Activated CD4-positive, alpha-beta memory T cell treated with anti-CD3 and anti-CD28 coated beads, Interleukin-2, amount 10 ng/mL, durations not matched to agents 7 days and 5 days (primary cell): Measurements from ENCODE around the gene PRKG2. TPM values are rescaled to one million over a fixed set of nuclear protein-coding genes. Genes with fewer than 3 reads are reported as not detected.

Experiments
- CTCF ChIA-PET: fragments of 350-600 bp; sonication (Branson Sonifier 250); formaldehyde crosslinking; loops from one replicate; lab custom pipeline; 2021; ENCODE audit warnings: antibody characterized with exemption, inconsistent platforms; lab: Charles Lee
- POLR2A ChIA-PET: fragments of 350-600 bp; sonication (Branson Sonifier 250); formaldehyde crosslinking; loops from one replicate; lab custom pipeline; 2021; ENCODE audit warnings: antibody characterized with exemption; lab: Charles Lee
- DNase-seq: peaks from one replicate; pipeline ENCODE4 v3.0.0-alpha.2; 2020
- H3K27ac Mint-ChIP-seq: one replicate; pipeline ENCODE4 v1.8.0; 2021; ENCODE audit warnings: mild to moderate bottlenecking, mixed read lengths
- H3K27me3 Mint-ChIP-seq: one replicate; pipeline ENCODE4 v1.8.0; 2021; ENCODE audit warnings: mixed read lengths
- H3K36me3 Mint-ChIP-seq: one replicate; pipeline ENCODE4 v1.8.0; 2021; ENCODE audit warnings: low read depth, mixed read lengths
- H3K4me1 Mint-ChIP-seq: one replicate; pipeline ENCODE4 v1.8.0; 2021; ENCODE audit warnings: mixed read lengths
- H3K4me3 Mint-ChIP-seq: one replicate; pipeline ENCODE4 v1.8.0; 2021; ENCODE audit warnings: mild to moderate bottlenecking, mixed read lengths
- H3K9me3 Mint-ChIP-seq: one replicate; pipeline ENCODE4 v1.8.0; 2021; ENCODE audit warnings: mixed read lengths
- total RNA-seq, 2 experiments: library from RNA; stranded (reverse); gene quantifications; one replicate each; pipeline ENCODE4 v1.2.3, GENCODE V29; 2021

PRKG2 gene
- total RNA-seq, 2 experiments from 2014 or later, result 0.60 to 0.63 TPM

DNA sequence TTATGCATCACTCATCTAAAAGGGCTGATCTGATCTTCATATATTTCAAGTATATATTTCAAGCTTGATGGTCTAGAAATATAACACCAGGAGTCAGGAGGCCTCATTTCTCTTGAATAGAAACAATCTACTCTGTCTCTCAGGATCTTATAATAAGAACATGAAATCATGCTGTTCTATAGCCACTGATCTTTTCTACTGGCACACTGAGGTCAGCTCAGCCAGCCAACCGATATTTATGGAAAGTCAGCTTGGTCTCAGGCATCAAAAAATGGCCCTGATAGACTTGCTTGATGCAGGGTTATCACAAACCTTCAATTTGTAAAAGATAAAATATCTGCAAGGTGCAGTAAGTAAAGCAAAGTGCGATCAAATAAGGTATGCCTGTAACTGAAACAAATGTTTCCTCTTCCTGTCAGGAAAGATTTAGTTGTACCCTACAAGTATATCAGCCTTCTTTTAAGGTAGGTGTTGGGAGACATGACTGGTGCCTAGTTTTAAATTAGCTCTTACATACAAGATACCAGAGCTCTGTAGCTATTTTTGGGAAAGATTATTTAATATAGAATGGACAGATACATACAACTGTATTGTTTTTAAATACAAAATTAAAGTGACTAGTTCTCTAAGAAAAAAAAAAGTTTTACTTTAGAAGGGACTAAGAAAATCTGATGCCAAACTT, 121.2 kb downstream of the PRKG2 start:
- CTCF ChIA-PET, result interaction anchor here (0.6 kb wide), 1 partner anchor 840 kb away, joined by 4 read pairs; no protein-coding TSS in a partner anchor
- no peaks in the 10 kb centered on the region for H3K36me3 Mint-ChIP-seq
- no peak overlapping the region for H3K27ac Mint-ChIP-seq

DNA sequence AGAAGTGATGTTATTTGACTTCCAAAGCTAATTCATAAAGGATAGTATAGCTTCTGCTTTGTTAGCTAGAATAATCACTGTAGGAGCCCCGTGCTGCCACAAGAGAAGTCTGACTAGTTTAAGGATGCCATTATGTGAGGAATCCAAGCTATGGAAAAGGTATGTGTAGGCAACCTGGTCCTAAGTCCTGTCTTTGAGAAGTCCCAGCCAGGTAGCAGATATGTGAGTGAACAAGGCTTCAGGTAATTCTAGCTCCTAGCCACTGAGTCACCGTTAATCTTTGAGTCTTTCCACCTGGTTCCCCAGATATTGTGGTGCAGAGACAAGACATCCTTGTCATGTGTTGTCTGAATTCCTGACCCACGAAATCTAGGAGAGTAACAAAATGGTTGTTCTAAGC, 129.0 kb downstream of the PRKG2 start:
- no peaks in the 10 kb centered on the region for H3K4me1 Mint-ChIP-seq

More for the DNA sequence above, 121.2 kb downstream of the PRKG2 start:
- no peaks in the 10 kb centered on the region for H3K4me1 Mint-ChIP-seq
- POLR2A ChIA-PET, result no interaction called here
- H3K4me3 Mint-ChIP-seq, result no peak overlapping the region
- no peak for DNase-seq
- no peaks in the 10 kb centered on the region for H3K27me3 Mint-ChIP-seq
- H3K9me3 Mint-ChIP-seq, result no peaks in the 10 kb centered on the region

DNA sequence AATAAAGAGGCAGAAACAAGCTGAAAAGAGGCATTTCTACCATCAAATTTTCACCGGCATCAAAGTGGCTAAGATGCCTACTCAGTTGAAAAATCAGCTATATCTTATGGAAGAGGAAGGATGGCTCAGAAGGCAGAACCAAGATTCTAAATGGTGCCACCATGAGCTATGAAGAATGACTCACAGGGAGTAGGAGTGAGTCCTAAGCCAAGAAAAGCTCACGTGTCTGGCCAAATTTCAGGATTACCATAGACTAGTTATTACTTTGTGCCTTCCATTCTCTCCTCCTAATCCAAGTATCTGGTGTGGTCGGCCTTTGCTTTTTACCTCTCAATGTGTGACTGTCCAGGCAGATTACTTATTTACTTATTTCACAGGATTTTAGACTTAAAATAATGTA, 129.7 kb downstream of the PRKG2 start:
- ChIA-PET CTCF (interaction anchor here (1.2 kb wide), 1 partner anchor 16 kb away, joined by 5 read pairs; no protein-coding TSS in a partner anchor), POLR2A (no interaction called here)
- H3K4me1 Mint-ChIP-seq, result no peaks in the 10 kb centered on the region
- H3K9me3 Mint-ChIP-seq, result peaks cover 2% of the 10 kb centered on the region
- no peaks in the 10 kb centered on the region for H3K27me3 Mint-ChIP-seq
- no peak for DNase-seq
- no peak overlapping the region for H3K27ac Mint-ChIP-seq
- no peaks in the 10 kb centered on the region for H3K36me3 Mint-ChIP-seq
- no peak overlapping the region for H3K4me3 Mint-ChIP-seq

More for the DNA sequence above, 129.0 kb downstream of the PRKG2 start:
- H3K27me3 Mint-ChIP-seq, result no peaks in the 10 kb centered on the region
- no peaks in the 10 kb centered on the region for H3K36me3 Mint-ChIP-seq
- no peak for DNase-seq
- H3K9me3 Mint-ChIP-seq, result peaks cover 2% of the 10 kb centered on the region
- ChIA-PET CTCF (interaction anchor here (1.2 kb wide), 1 partner anchor 16 kb away, joined by 5 read pairs; no protein-coding TSS in a partner anchor), POLR2A (no interaction called here)
- H3K27ac Mint-ChIP-seq, result no peak overlapping the region
- H3K4me3 Mint-ChIP-seq, result no peak overlapping the region

DNA sequence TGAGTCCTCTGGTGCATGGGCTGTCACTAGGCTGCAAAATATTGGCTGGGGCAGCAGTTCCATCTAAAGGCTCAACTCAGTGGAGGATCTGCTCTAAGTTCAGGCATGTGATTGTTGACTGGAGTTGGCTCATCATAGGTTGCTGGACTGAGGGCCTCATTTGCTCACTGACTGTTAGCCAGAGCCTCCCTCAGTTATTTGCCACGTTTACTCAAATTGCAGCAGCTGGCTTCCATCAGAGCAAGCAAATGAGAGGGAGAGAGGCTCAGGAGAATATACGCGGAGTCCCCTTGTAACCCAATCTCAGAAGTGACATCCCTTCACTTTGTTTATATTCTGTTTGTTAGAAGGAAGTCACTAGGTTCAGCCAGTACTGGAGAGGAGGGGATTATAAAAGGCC, 130.4 kb downstream of the PRKG2 start:
- Mint-ChIP-seq H3K27me3 (no peaks in the 10 kb centered on the region), H3K27ac (no peak overlapping the region), H3K4me3 (no peak overlapping the region), H3K9me3 (peaks cover 2% of the 10 kb centered on the region), H3K36me3 (no peaks in the 10 kb centered on the region), H3K4me1 (no peaks in the 10 kb centered on the region)
- no peak for DNase-seq
- ChIA-PET POLR2A (no interaction called here), CTCF (interaction anchor here (1.2 kb wide), 1 partner anchor 15 kb away, joined by 5 read pairs; no protein-coding TSS in a partner anchor)

DNA sequence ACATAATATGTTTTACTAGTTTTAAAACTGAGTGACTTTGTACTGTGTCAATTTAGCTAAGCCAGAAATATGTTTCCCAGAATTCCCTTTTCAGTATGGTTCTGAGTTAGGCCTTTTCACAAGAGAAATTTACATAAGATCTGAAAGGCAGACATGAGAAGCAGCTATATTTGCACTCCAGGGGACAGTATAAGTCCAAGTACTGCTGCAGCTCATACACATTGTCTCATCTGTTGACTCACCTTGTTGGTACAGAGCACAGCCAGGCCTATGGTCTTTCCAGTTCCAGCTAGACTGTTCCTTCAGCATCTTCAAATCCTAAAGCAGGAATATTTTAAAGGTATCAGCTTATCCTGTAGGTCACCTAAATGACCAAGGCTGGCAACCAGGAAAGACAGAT, 131.0 kb downstream of the PRKG2 start:
- H3K27me3 Mint-ChIP-seq, result no peaks in the 10 kb centered on the region
- no peaks in the 10 kb centered on the region for H3K36me3 Mint-ChIP-seq
- H3K4me3 Mint-ChIP-seq, result no peak overlapping the region
- peaks cover 2% of the 10 kb centered on the region for H3K9me3 Mint-ChIP-seq
- DNase-seq, result no peak
- CTCF ChIA-PET, result interaction anchor here (1.1 to 1.6 kb wide), 2 partner anchors 14 to 267 kb away, joined by 4 to 7 read pairs; no protein-coding TSS in a partner anchor
- POLR2A ChIA-PET, result no interaction called here
- H3K27ac Mint-ChIP-seq, result no peak overlapping the region
- H3K4me1 Mint-ChIP-seq, result no peaks in the 10 kb centered on the region

DNA sequence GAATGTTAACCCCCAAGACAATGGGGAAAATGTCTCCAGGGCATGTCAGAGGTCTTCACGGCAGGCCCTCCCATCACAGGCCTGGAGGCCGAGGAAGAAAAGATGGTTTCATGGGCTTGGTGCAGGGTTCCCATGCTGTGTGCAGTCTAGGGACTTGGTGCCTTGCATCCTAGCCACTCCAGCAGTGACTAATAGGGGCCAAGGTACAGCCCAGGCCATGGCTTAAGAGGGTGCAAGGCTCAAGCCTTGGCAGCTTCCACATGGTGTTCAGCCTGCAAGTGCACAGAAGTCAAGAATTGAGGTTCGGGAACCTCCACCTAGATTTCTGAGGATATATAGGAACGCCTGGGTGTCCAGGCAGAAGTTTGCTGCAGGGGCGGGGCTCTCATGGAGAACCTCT, 133.9 kb downstream of the PRKG2 start:
- no peaks in the 10 kb centered on the region for H3K4me1 Mint-ChIP-seq
- DNase-seq, result no peak
- no peaks in the 10 kb centered on the region for H3K36me3 Mint-ChIP-seq
- no peaks in the 10 kb centered on the region for H3K27me3 Mint-ChIP-seq
- no peak overlapping the region for H3K27ac Mint-ChIP-seq
- CTCF ChIA-PET, result no interaction called here
- POLR2A ChIA-PET, result no interaction called here
- peaks cover 2% of the 10 kb centered on the region for H3K9me3 Mint-ChIP-seq
- no peak overlapping the region for H3K4me3 Mint-ChIP-seq

DNA sequence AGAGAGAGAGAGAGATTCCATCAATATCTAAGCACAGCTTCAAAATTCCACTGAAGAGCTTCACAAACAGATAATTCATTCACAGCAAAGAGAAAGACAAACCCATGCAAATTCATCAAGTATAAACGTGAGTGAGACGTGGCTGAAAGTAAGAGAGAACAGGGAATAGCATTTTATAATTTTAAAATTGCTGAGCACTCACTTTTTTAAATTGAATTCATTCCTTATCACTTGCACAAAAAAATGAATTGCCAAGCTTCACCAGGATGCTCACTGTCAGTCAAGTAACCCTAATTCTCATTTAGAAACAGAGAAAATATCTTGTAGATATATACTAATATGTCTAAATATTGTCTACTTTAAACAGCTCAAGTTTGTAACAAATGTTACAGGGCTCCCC, 144.0 kb downstream of the PRKG2 start:
- no peaks in the 10 kb centered on the region for H3K9me3 Mint-ChIP-seq
- ChIA-PET CTCF (interaction anchor here (1.3 to 3.1 kb wide), 3 partner anchors 186 to 478 kb away, joined by 3 to 33 read pairs (median 4); no protein-coding TSS in a partner anchor), POLR2A (no interaction called here)
- no peak for DNase-seq
- no peak overlapping the region for H3K27ac Mint-ChIP-seq
- H3K36me3 Mint-ChIP-seq, result no peaks in the 10 kb centered on the region
- peaks cover 9% of the 10 kb centered on the region for H3K27me3 Mint-ChIP-seq
- no peaks in the 10 kb centered on the region for H3K4me1 Mint-ChIP-seq
- no peak overlapping the region for H3K4me3 Mint-ChIP-seq

DNA sequence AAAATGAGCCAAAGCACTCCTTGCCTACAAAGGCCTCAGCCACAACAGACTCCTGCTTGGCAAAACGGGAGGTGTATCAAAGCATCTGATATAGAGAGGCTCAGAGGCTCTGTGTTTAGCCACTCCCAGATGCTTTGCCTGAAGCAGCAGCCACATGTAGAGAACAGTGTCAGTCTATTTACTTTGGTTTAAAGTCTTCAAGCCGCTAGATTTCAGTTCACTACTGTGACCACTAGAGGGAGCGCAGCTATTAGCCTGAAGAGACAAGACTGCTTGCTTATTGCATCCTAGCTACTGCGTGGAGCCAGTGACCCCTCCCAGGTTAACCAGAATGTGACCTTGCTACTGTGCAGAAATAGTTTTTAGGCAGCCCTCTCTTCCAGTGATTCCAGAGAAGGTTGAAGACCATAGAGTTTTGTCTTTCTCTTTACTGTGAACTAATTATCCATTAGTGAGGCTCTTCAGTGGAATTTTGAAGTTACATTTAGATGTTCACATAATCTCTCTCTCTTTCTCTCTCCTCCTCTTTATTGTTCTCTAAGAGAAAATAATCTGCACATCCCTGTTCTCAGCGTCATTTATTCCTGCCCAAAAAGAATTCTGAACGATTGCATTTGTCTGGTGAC, 145.2 kb downstream of the PRKG2 start:
- no peak overlapping the region for H3K27ac Mint-ChIP-seq
- POLR2A ChIA-PET, result no interaction called here
- CTCF ChIA-PET, result interaction anchor here (0.5 to 3.1 kb wide), 17 partner anchors 9 to 1656 kb away, joined by 3 to 33 read pairs (median 4); no protein-coding TSS in a partner anchor

DNA sequence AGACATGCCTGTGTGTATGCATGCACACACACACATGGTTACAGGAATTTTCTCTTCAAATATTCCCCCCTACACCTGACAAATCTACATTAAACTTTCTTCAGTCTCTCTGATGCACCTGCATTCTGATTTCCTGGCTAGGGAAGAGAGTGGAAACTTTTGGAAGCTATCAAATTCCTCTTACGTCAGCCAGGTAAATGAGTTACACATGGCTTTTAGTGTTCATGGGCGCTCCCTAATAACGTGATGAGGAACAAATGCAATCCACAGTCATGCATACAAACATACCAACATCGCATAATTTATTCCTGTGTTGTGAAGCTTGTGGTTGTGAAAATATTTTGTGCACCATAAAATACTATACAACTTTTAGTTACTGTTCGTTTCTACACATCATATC, 149.6 kb downstream of the PRKG2 start:
- H3K4me1 Mint-ChIP-seq, result no peaks in the 10 kb centered on the region
- ChIA-PET POLR2A (no interaction called here), CTCF (no interaction called here)
- no peaks in the 10 kb centered on the region for H3K9me3 Mint-ChIP-seq
- no peak for DNase-seq
- H3K4me3 Mint-ChIP-seq, result no peak overlapping the region
- H3K27ac Mint-ChIP-seq, result no peak overlapping the region
- no peaks in the 10 kb centered on the region for H3K36me3 Mint-ChIP-seq
- H3K27me3 Mint-ChIP-seq, result peaks cover 14% of the 10 kb centered on the region

More for the DNA sequence above, 145.2 kb downstream of the PRKG2 start:
- peaks cover 9% of the 10 kb centered on the region for H3K27me3 Mint-ChIP-seq
- H3K4me3 Mint-ChIP-seq, result no peak overlapping the region
- DNase-seq, result peak; percentile 52
- H3K4me1 Mint-ChIP-seq, result no peaks in the 10 kb centered on the region
- no peaks in the 10 kb centered on the region for H3K36me3 Mint-ChIP-seq
- H3K9me3 Mint-ChIP-seq, result no peaks in the 10 kb centered on the region

DNA sequence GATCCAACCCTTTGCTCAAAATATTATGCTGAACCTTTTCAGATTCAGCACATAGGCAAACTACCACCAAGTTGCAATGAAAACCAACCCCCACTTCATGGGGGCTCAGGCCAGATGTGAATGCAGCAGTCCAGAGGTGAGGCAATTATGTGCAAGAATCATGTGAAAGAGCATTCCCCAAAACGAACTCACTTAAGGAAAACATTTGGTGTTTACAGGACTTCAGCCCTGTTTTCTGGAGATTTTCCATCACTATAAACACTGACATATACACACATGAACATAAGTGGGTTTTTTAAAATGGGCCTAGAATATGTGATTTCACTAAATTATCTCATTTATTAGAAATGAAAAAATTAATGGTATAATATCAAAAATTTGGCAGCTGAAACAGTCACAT, 153.0 kb downstream of the PRKG2 start:
- H3K9me3 Mint-ChIP-seq, result no peaks in the 10 kb centered on the region
- H3K27ac Mint-ChIP-seq, result no peak overlapping the region
- CTCF ChIA-PET, result no interaction called here
- no peaks in the 10 kb centered on the region for H3K4me1 Mint-ChIP-seq
- no peaks in the 10 kb centered on the region for H3K36me3 Mint-ChIP-seq
- no peak for DNase-seq
- H3K27me3 Mint-ChIP-seq, result peaks cover 18% of the 10 kb centered on the region
- POLR2A ChIA-PET, result no interaction called here
- H3K4me3 Mint-ChIP-seq, result no peak overlapping the region

DNA sequence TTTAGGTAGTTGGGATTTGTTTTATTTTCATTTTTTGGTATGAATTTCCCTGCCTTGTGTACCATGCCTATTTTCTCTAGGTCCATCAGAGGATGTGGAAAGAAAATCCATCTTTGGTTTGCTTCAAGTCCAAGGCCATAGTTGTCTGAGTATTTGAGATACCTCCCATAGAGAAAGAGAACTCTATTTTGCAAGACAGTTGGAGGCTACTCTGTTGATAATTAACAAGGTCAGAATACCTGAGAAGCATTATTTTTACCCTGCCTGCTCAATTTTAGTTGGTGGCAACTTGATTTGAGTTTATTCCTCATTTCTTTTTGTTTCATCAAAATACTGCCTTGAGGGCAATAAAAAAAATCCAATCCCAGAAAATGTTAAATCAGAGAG, 153.7 kb downstream of the PRKG2 start:
- CTCF ChIA-PET, result no interaction called here

DNA sequence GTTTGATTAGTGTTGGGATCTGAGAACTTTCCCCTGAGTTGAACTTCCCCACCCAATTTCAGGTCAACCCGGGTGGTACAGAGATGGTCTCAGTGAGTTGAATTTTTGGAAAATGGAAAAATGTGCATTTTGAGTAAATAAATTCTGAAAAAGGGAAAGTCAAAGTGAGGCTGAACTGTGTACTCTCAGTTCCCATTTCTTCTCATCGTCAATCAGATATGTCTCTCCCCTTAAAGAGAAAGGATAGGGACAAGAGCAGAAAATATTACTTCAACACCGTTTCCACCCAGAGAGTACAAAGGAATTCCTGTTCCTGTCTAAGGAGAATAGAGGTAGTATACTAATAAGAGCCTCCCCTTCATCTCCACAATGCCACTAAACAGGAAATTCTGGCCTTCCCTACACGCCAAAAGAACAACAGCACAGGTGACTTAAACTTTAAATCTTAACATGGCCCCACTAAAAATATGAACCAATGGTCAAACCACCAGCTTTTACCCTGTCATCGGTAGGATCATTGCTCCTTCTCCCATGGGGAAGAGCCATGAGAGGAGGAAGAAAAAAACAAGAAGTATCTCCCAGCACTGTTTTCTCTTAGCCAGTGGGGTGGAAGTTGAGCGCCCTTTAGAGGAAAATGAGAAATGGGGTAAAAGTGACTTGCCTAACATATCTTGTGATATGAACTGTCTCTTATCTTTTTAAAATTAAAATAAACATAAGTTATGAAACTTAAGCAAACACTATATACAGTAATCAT, 154.3 kb downstream of the PRKG2 start:
- Mint-ChIP-seq H3K36me3 (no peaks in the 10 kb centered on the region), H3K9me3 (no peaks in the 10 kb centered on the region), H3K4me1 (no peaks in the 10 kb centered on the region), H3K27me3 (peaks cover 18% of the 10 kb centered on the region), H3K4me3 (no peak overlapping the region), H3K27ac (no peak overlapping the region)
- DNase-seq, result no peak
- CTCF ChIA-PET, result no interaction called here
- POLR2A ChIA-PET, result no interaction called here

More for the DNA sequence above, 153.7 kb downstream of the PRKG2 start:
- Mint-ChIP-seq H3K4me1 (no peaks in the 10 kb centered on the region), H3K27ac (no peak overlapping the region), H3K27me3 (peaks cover 18% of the 10 kb centered on the region), H3K36me3 (no peaks in the 10 kb centered on the region), H3K4me3 (no peak overlapping the region), H3K9me3 (no peaks in the 10 kb centered on the region)
- POLR2A ChIA-PET, result no interaction called here
- DNase-seq, result no peak

DNA sequence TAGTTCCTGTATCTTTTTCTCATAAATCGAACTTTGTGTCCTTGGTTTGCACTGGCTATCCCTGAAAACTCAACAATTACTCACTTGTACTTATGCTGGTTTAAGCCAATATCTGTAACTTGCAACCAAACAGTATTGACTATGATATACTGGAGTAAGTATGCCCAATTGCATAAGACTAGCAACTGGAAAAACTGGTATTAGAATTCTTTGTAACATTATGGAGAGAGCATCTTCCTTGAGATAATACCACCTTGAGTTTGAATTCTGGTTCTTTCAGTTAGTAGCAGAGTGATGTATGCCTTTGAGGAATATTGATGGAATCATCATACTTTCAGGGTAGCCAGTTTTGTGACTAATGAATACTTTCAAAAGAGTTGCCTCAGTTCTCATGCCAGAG, 156.4 kb downstream of the PRKG2 start:
- H3K27ac Mint-ChIP-seq, result no peak overlapping the region
- H3K36me3 Mint-ChIP-seq, result no peaks in the 10 kb centered on the region
- no peak for DNase-seq
- no peak overlapping the region for H3K4me3 Mint-ChIP-seq
- no peaks in the 10 kb centered on the region for H3K9me3 Mint-ChIP-seq
- POLR2A ChIA-PET, result no interaction called here
- no peaks in the 10 kb centered on the region for H3K4me1 Mint-ChIP-seq
- CTCF ChIA-PET, result no interaction called here
- peaks cover 20% of the 10 kb centered on the region for H3K27me3 Mint-ChIP-seq
